MM.1S (cell line): ENCODE measurements around the gene TPT1.

Experiments
- DNase-seq: peaks from one replicate; pipeline ENCODE4 v3.0.0-alpha.2; 2015
- H2AFZ ChIP-seq: fragments of 300-600 bp; sonication (generic); 2 replicates; pipeline ENCODE4 v1.6.0; 2016; ENCODE audit warnings: antibody characterized with exemption, low read length
- H3F3A ChIP-seq: fragments of 300-600 bp; sonication (generic); 2 replicates; pipeline ENCODE4 v1.6.1; 2016; ENCODE audit warnings: mild to moderate bottlenecking, antibody characterized with exemption, low read length, moderate library complexity, mixed read lengths; ENCODE audit not compliant: insufficient read depth
- H3K27ac ChIP-seq: fragments of 300-600 bp; sonication (generic); 2 replicates; pipeline ENCODE4 v1.5.1; 2016; ENCODE audit warnings: mild to moderate bottlenecking, low read length
- H3K27me3 ChIP-seq: fragments of 300-600 bp; sonication (generic); replicated peaks from 2 replicates; pipeline ENCODE4 v1.6.0; 2016; ENCODE audit warnings: low read length; ENCODE audit not compliant: insufficient read depth
- H3K36me3 ChIP-seq: fragments of 300-600 bp; sonication (generic); replicated peaks from 2 replicates; pipeline ENCODE4 v1.6.1; 2016; ENCODE audit warnings: mild to moderate bottlenecking, low read length, mixed read lengths; ENCODE audit not compliant: insufficient read depth
- H3K4me1 ChIP-seq: fragments of 300-600 bp; sonication (generic); 2 replicates; pipeline ENCODE4 v1.6.1; 2016; ENCODE audit warnings: low read length, mixed read lengths
- H3K4me2 ChIP-seq: fragments of 300-600 bp; sonication (generic); 2 replicates; pipeline ENCODE4 v1.6.0; 2016; ENCODE audit warnings: low read depth, low read length
- H3K4me3 ChIP-seq: fragments of 300-600 bp; sonication (generic); 2 replicates; pipeline ENCODE4 v1.5.1; 2016; ENCODE audit warnings: low read length, mixed read lengths
- H3K79me2 ChIP-seq: fragments of 300-600 bp; sonication (generic); 2 replicates; pipeline ENCODE4 v1.6.1; 2016; ENCODE audit warnings: mixed run types, low read length, mixed read lengths
- H3K9ac ChIP-seq: fragments of 300-600 bp; sonication (generic); 2 replicates; pipeline ENCODE4 v1.6.1; 2016; ENCODE audit warnings: low read length, mixed read lengths
- H3K9me2 ChIP-seq: fragments of 300-600 bp; sonication (generic); replicated peaks from 2 replicates; pipeline ENCODE4 v1.6.1; 2016; ENCODE audit warnings: mild to moderate bottlenecking, low read length, mixed read lengths; ENCODE audit not compliant: insufficient read depth
- H3K9me3 ChIP-seq: fragments of 300-600 bp; sonication (generic); replicated peaks from 2 replicates; pipeline ENCODE4 v1.6.1; 2016; ENCODE audit warnings: mild to moderate bottlenecking, low read length, mixed read lengths; ENCODE audit not compliant: insufficient read depth
- H4K20me1 ChIP-seq: fragments of 300-600 bp; sonication (generic); 2 replicates; pipeline ENCODE4 v1.6.1; 2016; ENCODE audit warnings: mild to moderate bottlenecking, low read length, moderate library complexity, mixed read lengths; ENCODE audit not compliant: insufficient read depth
- EZH2 ChIP-seq: fragments of 300-600 bp; sonication (generic); optimal IDR thresholded peaks from 2 replicates; pipeline ENCODE3; 2017; ENCODE audit warnings: low read depth, mild to moderate bottlenecking, antibody characterized with exemption, low read length, mixed read lengths
- EZH2phosphoT487 ChIP-seq: fragments of 300-600 bp; sonication (generic); IDR thresholded peaks from 2 replicates; pipeline ENCODE4 v1.6.1; 2018; ENCODE audit warnings: antibody characterized with exemption, low read length
- TF ChIP-seq, protein P1 (sequence below): fragments of 300-600 bp; sonication (generic); IDR thresholded peaks from 2 replicates; pipeline ENCODE4 v1.5.1; 2016; ENCODE audit warnings: antibody characterized with exemption, low read length, mixed read lengths

Gene TPT1

DNA sequence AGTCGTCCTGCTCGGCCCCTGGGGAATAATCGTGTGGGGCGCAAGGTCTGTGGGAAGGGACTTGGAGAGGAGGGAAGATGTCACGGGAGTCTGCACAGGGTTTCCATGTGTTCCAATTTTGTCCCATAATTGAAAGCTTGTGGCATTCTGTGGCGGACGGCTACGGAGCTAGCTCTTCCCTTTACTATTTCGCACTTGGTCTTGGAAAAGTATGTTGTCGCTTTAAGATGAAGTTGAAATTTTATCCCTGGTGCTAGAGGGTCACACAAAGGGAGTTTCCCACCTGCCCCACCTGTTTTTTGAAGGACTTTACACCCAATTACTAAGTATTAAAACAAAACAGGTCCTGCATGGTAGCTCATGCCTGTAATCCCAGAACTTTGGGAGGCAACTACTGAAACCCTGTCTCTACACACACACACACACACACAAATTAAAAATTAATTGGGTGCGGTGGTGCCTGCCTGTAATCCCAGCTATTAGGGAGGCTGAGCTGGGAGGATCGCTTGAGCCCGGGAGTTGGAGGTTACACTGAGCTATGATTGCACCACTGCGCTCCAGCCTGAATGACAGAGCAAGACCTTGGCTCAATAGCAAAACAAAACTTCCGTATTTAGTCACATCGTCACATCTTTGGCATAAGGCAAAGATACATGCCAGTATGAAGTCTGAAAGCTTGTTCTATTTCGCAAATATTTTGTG is 967 bp upstream of the TPT1 start:
- Histone ChIP-seq H3K9ac (peak overlapping the region; percentile 77), H3K27me3 (no peaks in the 10 kb centered on the region), H3K4me3 (peak overlapping the region; percentile 80), H2AFZ (peak overlapping the region; percentile 78), H3K9me2 (no peaks in the 10 kb centered on the region), H4K20me1 (peaks cover 24% of the 10 kb centered on the region), H3K79me2 (peaks cover 42% of the 10 kb centered on the region), H3K4me2 (peak overlapping the region; percentile 54), H3K36me3 (peaks cover 9% of the 10 kb centered on the region; the same call in 1 of the 2 replicates), H3K27ac (peak overlapping the region; percentile 37; the same call in 1 of the 2 replicates), H3K4me1 (0 out of 2 replicates have a peak, but pooled peaks cover 7% of the 10 kb centered on the region), H3K9me3 (no peaks in the 10 kb centered on the region), H3F3A (0 out of 2 replicates have a peak, but pooled peaks cover 11% of the 10 kb centered on the region)
- DNase-seq: no peak
- TF ChIP-seq, protein P1, sequence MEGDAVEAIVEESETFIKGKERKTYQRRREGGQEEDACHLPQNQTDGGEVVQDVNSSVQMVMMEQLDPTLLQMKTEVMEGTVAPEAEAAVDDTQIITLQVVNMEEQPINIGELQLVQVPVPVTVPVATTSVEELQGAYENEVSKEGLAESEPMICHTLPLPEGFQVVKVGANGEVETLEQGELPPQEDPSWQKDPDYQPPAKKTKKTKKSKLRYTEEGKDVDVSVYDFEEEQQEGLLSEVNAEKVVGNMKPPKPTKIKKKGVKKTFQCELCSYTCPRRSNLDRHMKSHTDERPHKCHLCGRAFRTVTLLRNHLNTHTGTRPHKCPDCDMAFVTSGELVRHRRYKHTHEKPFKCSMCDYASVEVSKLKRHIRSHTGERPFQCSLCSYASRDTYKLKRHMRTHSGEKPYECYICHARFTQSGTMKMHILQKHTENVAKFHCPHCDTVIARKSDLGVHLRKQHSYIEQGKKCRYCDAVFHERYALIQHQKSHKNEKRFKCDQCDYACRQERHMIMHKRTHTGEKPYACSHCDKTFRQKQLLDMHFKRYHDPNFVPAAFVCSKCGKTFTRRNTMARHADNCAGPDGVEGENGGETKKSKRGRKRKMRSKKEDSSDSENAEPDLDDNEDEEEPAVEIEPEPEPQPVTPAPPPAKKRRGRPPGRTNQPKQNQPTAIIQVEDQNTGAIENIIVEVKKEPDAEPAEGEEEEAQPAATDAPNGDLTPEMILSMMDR: no peak
- TF ChIP-seq EZH2 (no peak), EZH2phosphoT487 (no peak)

DNA sequence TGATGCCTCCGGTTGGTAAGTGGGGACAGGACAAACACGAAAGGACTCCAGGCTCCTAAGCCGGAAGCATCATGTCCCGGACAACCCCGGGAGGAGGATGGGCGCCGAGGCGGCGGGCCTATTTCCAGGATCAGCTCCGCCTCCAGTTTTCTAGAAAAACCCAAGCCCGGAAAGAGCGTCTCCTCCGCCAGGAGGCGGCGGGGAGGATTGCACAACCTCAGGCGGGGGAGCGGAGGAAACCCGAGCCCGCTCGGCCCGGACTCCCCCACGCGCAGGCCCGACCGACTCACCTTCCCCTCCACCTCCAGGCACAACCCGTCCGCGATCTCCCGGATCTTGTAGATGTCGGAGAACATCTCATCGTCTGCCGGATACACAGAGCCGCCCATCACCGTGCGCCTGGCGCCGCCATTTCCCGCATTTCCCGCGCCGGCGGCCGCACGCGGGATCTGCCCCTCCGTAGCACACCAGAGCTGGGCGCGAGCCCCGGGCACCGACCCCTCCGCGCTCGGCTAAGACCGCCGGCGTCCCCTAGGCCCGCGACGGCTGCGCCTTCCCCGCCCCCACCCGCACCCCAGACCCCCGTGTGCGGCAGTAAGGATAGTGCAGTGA is 455 bp downstream of the TPT1 start:
- H3K4me3 ChIP-seq: peak overlapping the region; percentile 78
- H3K79me2 ChIP-seq: peaks cover 45% of the 10 kb centered on the region
- H4K20me1 ChIP-seq: peaks cover 24% of the 10 kb centered on the region
- H3K9me2 ChIP-seq: no peaks in the 10 kb centered on the region
- DNase-seq: peak; percentile 57
- no peak overlapping the region for H2AFZ ChIP-seq
- H3K9me3 ChIP-seq: no peaks in the 10 kb centered on the region
- H3K4me2 ChIP-seq: peak overlapping the region; percentile 79
- peak overlapping the region; percentile 97 for H3K9ac ChIP-seq
- TF ChIP-seq, protein P1: peak; percentile 21
- no peak for TF ChIP-seq EZH2
- peaks cover 12% of the 10 kb centered on the region; the same call in 1 of the 2 replicates for H3K36me3 ChIP-seq
- peak overlapping the region; percentile 97 for H3K27ac ChIP-seq
- H3K4me1 ChIP-seq: 0 out of 2 replicates have a peak, but pooled peaks cover 7% of the 10 kb centered on the region
- H3K27me3 ChIP-seq: no peaks in the 10 kb centered on the region
- H3F3A ChIP-seq: 0 out of 2 replicates have a peak, but pooled peaks cover 16% of the 10 kb centered on the region

DNA sequence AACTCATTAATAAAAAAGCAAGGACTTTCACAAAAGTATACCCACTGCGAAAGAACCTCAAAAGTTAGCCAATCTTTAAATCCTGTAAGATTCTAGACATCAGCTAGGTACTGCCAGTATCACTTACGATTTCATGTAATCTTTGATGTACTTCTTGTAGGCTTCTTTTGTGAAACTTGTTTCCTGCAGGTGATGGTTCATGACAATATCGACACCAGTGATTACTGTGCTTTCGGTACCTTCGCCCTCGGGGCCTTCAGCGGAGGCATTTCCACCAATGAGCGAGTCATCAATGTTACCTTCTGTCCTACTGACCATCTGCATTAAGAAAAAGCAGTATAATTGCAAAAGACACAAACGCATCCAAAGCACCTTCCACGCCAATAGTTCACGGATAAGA is 1.1 kb downstream of the TPT1 start:
- Histone ChIP-seq H3F3A (0 out of 2 replicates have a peak, but pooled peaks cover 21% of the 10 kb centered on the region), H3K4me1 (0 out of 2 replicates have a peak, but pooled peaks cover 7% of the 10 kb centered on the region), H2AFZ (no peak overlapping the region), H3K9ac (peak overlapping the region; percentile 97), H3K36me3 (peaks cover 12% of the 10 kb centered on the region; the same call in 1 of the 2 replicates), H4K20me1 (peaks cover 27% of the 10 kb centered on the region), H3K4me2 (peak overlapping the region; percentile 79), H3K9me3 (no peaks in the 10 kb centered on the region), H3K27ac (peak overlapping the region; percentile 97; the same call in 1 of the 2 replicates), H3K79me2 (peaks cover 45% of the 10 kb centered on the region), H3K27me3 (no peaks in the 10 kb centered on the region), H3K9me2 (no peaks in the 10 kb centered on the region), H3K4me3 (peak overlapping the region; percentile 78)
- peak; percentile 28 for DNase-seq
- TF ChIP-seq EZH2phosphoT487 (no peak), EZH2 (no peak)
- TF ChIP-seq, protein P1: no peak
